GM12891 (cell line): ENCODE measurements around the gene ANKRD27.
"Not testable (repeated sequence)": the region's sequence is repeated elsewhere in the genome, so short reads cannot be mapped to it uniquely, and the experiment has no call there.

Experiments
- DNase-seq: peaks from one replicate; pipeline ENCODE4 v3.0.0; 2011; ENCODE audit warnings: low spot score; ENCODE audit not compliant: insufficient read length
- FAIRE-seq: peaks from 2 replicates; lab custom pipeline; 2011; peaks lifted over from hg19 to GRCh38; lab: Jason Lieb, UNC
- PAX5 ChIP-seq: IDR thresholded peaks from 2 replicates; pipeline ENCODE4 v1.6.1; 2011; ENCODE audit warnings: low read length, moderate library complexity, mild to moderate bottlenecking; ENCODE audit not compliant: insufficient read depth, severe bottlenecking
- POLR2A ChIP-seq: IDR thresholded peaks from 2 replicates; pipeline ENCODE4 v1.6.1; 2011; ENCODE audit warnings: low read depth, low read length, control low read depth
- POLR2AphosphoS5 ChIP-seq: IDR thresholded peaks from 2 replicates; pipeline ENCODE4 v1.6.1; 2011; ENCODE audit warnings: low read depth, low read length, control low read depth
- POU2F2 ChIP-seq: IDR thresholded peaks from 2 replicates; pipeline ENCODE4 v1.6.1; 2011; ENCODE audit warnings: low read depth, mild to moderate bottlenecking, control low read depth, low read length, moderate library complexity
- SPI1 ChIP-seq: IDR thresholded peaks from 2 replicates; pipeline ENCODE4 v1.6.1; 2011; ENCODE audit warnings: low read depth, low read length, control low read depth
- TAF1 ChIP-seq: IDR thresholded peaks from 2 replicates; pipeline ENCODE4 v1.6.1; 2011; ENCODE audit warnings: low read depth, low read length, control low read depth

Gene ANKRD27

GRCh38 chr19:32708457-32708856 is 33.5 kb upstream of the ANKRD27 start:
- DNase-seq (no peak), FAIRE-seq (no peak)
- TF ChIP-seq POLR2AphosphoS5 (no peak), POLR2A (no peak), POU2F2 (no peak), SPI1 (no peak)

- not testable (repeated sequence) for DNase-seq
Observed at GRCh38 chr19:32704006-32704405, 29.0 kb upstream of the ANKRD27 start.

GRCh38 chr19:32702010-32702409 is 27.0 kb upstream of the ANKRD27 start:
- no peak for DNase-seq
- TF ChIP-seq SPI1 (no peak), PAX5 (no peak), POU2F2 (no peak), POLR2A (no peak), POLR2AphosphoS5 (no peak), TAF1 (no peak)
- no peak for FAIRE-seq

More at GRCh38 chr19:32704006-32704405, 29.0 kb upstream of the ANKRD27 start:
- FAIRE-seq, result not testable (repeated sequence)

GRCh38 chr19:32700129-32700528 is 25.1 kb upstream of the ANKRD27 start:
- not testable (repeated sequence) for DNase-seq, FAIRE-seq

GRCh38 chr19:32696771-32697170 is 21.8 kb upstream of the ANKRD27 start:
- FAIRE-seq, result not testable (repeated sequence)

GRCh38 chr19:32695506-32695905 is 20.5 kb upstream of the ANKRD27 start:
- not testable (repeated sequence) for DNase-seq, FAIRE-seq

More at GRCh38 chr19:32696771-32697170, 21.8 kb upstream of the ANKRD27 start:
- DNase-seq, result not testable (repeated sequence)

- not testable (repeated sequence) for DNase-seq, FAIRE-seq
Observed at GRCh38 chr19:32694851-32695250, 19.9 kb upstream of the ANKRD27 start.

GRCh38 chr19:32694316-32694715 is 19.3 kb upstream of the ANKRD27 start:
- not testable (repeated sequence) for DNase-seq, FAIRE-seq

- DNase-seq, FAIRE-seq: not testable (repeated sequence)
- TF ChIP-seq POLR2A (peak; percentile 90), POLR2AphosphoS5 (peak; percentile 81), TAF1 (peak; percentile 57; the same call in 1 of the 2 replicates)
Observed at GRCh38 chr19:32693151-32694108, 18.4 kb upstream of the ANKRD27 start.

GRCh38 chr19:32692727-32693061 is 17.7 kb upstream of the ANKRD27 start:
- TF ChIP-seq TAF1, result no peak
- TF ChIP-seq POLR2AphosphoS5, result no peak
- no peak for TF ChIP-seq PAX5
- TF ChIP-seq SPI1, result no peak
- no peak for DNase-seq
- no peak for FAIRE-seq

- DNase-seq, result peak; percentile 46
- TF ChIP-seq PAX5 (no peak), POLR2AphosphoS5 (no peak; the same call in 1 of the 2 replicates), POU2F2 (no peak), SPI1 (0 out of 2 replicates have a peak, but pooled peaks have one; percentile 28), TAF1 (peak; percentile 15; the same call in 1 of the 2 replicates), POLR2A (peak; percentile 52; the same call in 1 of the 2 replicates)
- FAIRE-seq, result peak; percentile 56
Observed at GRCh38 chr19:32691952-32692726, 17.2 kb upstream of the ANKRD27 start.
